Neural cell (in vitro differentiated cells): ENCODE results near the gene P2RX3.

ENCODE experiments used
- CTCF ChIP-seq: fragments of 450-650 bp; IDR thresholded peaks from 2 replicates; pipeline ENCODE4 v1.5.1; 2014; ENCODE audit warnings: antibody characterized with exemption, mild to moderate bottlenecking, moderate library complexity; ENCODE audit not compliant: poor library complexity, severe bottlenecking
- EZH2 ChIP-seq: fragments of 200-600, 300-800 bp; shearing (Covaris generic), sonication (generic); IDR thresholded peaks from 2 replicates; pipeline ENCODE4 v1.6.1; 2014; ENCODE audit warnings: antibody characterized with exemption, low read length, borderline replicate concordance, mild to moderate bottlenecking; ENCODE audit not compliant: insufficient read depth, poor library complexity, severe bottlenecking
- MXI1 ChIP-seq: fragments of 450-650 bp; conservative IDR thresholded peaks from 2 replicates; pipeline ENCODE4 v1.6.1; 2014; ENCODE audit warnings: antibody characterized with exemption, mild to moderate bottlenecking; ENCODE audit not compliant: poor library complexity, severe bottlenecking
- POLR2AphosphoS5 ChIP-seq: IDR thresholded peaks from 2 replicates; pipeline ENCODE4 v1.6.1; 2012

GRCh38 chr11:57323855-57324153 lies 14.3 kb upstream of the P2RX3 start:
- TF ChIP-seq CTCF (no peak), EZH2 (no peak), POLR2AphosphoS5 (no peak), MXI1 (no peak)
